HepG2 (cell line): ENCODE measurements around the gene S100A7. TPM values are rescaled to one million over a fixed set of nuclear protein-coding genes. Genes with fewer than 3 reads are reported as not detected.
A peak's percentile ranks its signal among the peaks of the same experiment; 100 is the strongest.

Experiments used
- CAMTA2 ChIP-seq: sonication (generic); formaldehyde crosslinking; IDR thresholded peaks from 2 replicates; pipeline ENCODE4 v1.4.0; 2020; ENCODE audit warnings: mild to moderate bottlenecking, missing genetic modification reagents, borderline replicate concordance
- CSRNP1 ChIP-seq: sonication (generic); formaldehyde crosslinking; IDR thresholded peaks from 2 replicates; pipeline ENCODE4 v1.8.1; 2023; ENCODE audit warnings: mild to moderate bottlenecking, missing genetic modification reagents
- GATAD2A ChIP-seq: IDR thresholded peaks from 2 replicates; pipeline ENCODE4 v1.6.1; 2016
- HCFC1 ChIP-seq: fragments of 150-350 bp; IDR thresholded peaks from 2 replicates; pipeline ENCODE4 v1.6.1; 2014; ENCODE audit warnings: low read depth, low read length
- HMG20A ChIP-seq: IDR thresholded peaks from 2 replicates; pipeline ENCODE4 v1.6.1; 2016; ENCODE audit warnings: borderline replicate concordance
- HMG20B ChIP-seq: conservative IDR thresholded peaks from 2 replicates; pipeline ENCODE4 v1.6.1; 2016; ENCODE audit warnings: missing genetic modification reagents, missing compliant biosample characterization
- HOXA7 ChIP-seq: sonication (generic); formaldehyde crosslinking; IDR thresholded peaks from 2 replicates; pipeline ENCODE4 v1.8.1; 2022; ENCODE audit warnings: mild to moderate bottlenecking, missing genetic modification reagents, moderate library complexity
- MAX ChIP-seq: IDR thresholded peaks from 2 replicates; pipeline ENCODE4 v1.6.1; 2012; ENCODE audit warnings: inconsistent platforms
- MED1 ChIP-seq: sonication (generic); formaldehyde crosslinking; IDR thresholded peaks from 2 replicates; pipeline ENCODE4 v1.4.0; 2020; ENCODE audit warnings: missing genetic modification reagents
- POGK ChIP-seq: sonication (generic); formaldehyde crosslinking; conservative IDR thresholded peaks from 2 replicates; pipeline ENCODE4 v1.8.0; 2022; ENCODE audit warnings: mild to moderate bottlenecking, moderate library complexity, missing genetic modification reagents
- SMYD3 ChIP-seq: sonication (generic); formaldehyde crosslinking; IDR thresholded peaks from 2 replicates; pipeline ENCODE4 v1.8.1; 2023; ENCODE audit warnings: mild to moderate bottlenecking, missing genetic modification reagents
- STAG1 ChIP-seq: sonication (generic); formaldehyde crosslinking; IDR thresholded peaks from 2 replicates; pipeline ENCODE4 v1.4.0; 2020; ENCODE audit warnings: missing genetic modification reagents
- ZBTB8A ChIP-seq: sonication (generic); formaldehyde crosslinking; IDR thresholded peaks from 2 replicates; pipeline ENCODE4 v1.4.0; 2020; ENCODE audit warnings: mild to moderate bottlenecking, low read depth, missing genetic modification reagents, borderline replicate concordance
- ZFYVE20 ChIP-seq: sonication (generic); formaldehyde crosslinking; IDR thresholded peaks from 2 replicates; pipeline ENCODE4 v1.8.0; 2023; ENCODE audit warnings: low read depth, mild to moderate bottlenecking, moderate library complexity, missing genetic modification reagents, borderline replicate concordance
- ZNF276 ChIP-seq: sonication (generic); formaldehyde crosslinking; IDR thresholded peaks from 2 replicates; pipeline ENCODE4 v1.4.0; 2020; ENCODE audit warnings: mild to moderate bottlenecking, low read depth, missing genetic modification reagents
- ZNF512 ChIP-seq: sonication (generic); formaldehyde crosslinking; IDR thresholded peaks from 2 replicates; pipeline ENCODE4 v1.4.0; 2020; ENCODE audit warnings: mild to moderate bottlenecking, missing genetic modification reagents
- ZNF558 ChIP-seq: sonication (generic); formaldehyde crosslinking; IDR thresholded peaks from 2 replicates; pipeline ENCODE4 v1.9.0; 2022; ENCODE audit warnings: mild to moderate bottlenecking, missing genetic modification reagents, borderline replicate concordance
- ZNF687 ChIP-seq: sonication (generic); formaldehyde crosslinking; IDR thresholded peaks from 2 replicates; pipeline ENCODE4 v1.5.1; 2020; ENCODE audit warnings: mild to moderate bottlenecking, missing genetic modification reagents, moderate library complexity
- ZNF773 ChIP-seq: sonication (generic); formaldehyde crosslinking; IDR thresholded peaks from 2 replicates; pipeline ENCODE4 v1.4.0; 2020; ENCODE audit warnings: missing genetic modification reagents, borderline replicate concordance
- polyA plus RNA-seq, 8 experiments: library from polyadenylated mRNA; depleted of rRNA in 3 of 8; stranded (reverse) in 7 of 8; unstranded in 1 of 8; fragments of >200 nt; fragmentation: Illumina TruSeq in 4 of 8; extraction: Trizol in 4 of 8; gene quantifications; 2 replicates each; pipeline versions ENCODE4 v1.2.1 to v1.2.3, GENCODE V29; 2011 to 2016; ENCODE audit warnings: low read depth in 4 of 8, missing spikeins in 1 of 8, mixed read lengths in 1 of 8; ENCODE audit not compliant: insufficient read depth in 1 of 8
- total RNA-seq, 5 experiments: library from RNA; depleted of rRNA; stranded (reverse); fragments of >200 nt; fragmentation: Illumina TruSeq; extraction: Trizol; gene quantifications; 2 replicates each; pipeline ENCODE4 v1.2.3, GENCODE V29; 2016; ENCODE audit warnings: low read depth in 1 of 5

S100A7 gene
- total and polyA plus RNA-seq, 2 of the 13 experiments (the other 11 are each of a cell fraction or from before 2014, with no cell fraction given): not detected

GRCh38 chr1:153506831-153507413, 46.5 kb upstream of the S100A7 start (continued):
- peak; percentile 62 for TF ChIP-seq ZNF687 (CRISPR knock-in tag)
- no peak for TF ChIP-seq HOXA7 (CRISPR knock-in tag)
- no peak for TF ChIP-seq HCFC1
- TF ChIP-seq ZNF276: no peak
- TF ChIP-seq HMG20A (CRISPR knock-in tag): peak; percentile 42; the same call in 1 of the 2 replicates
- no peak for TF ChIP-seq MAX
- TF ChIP-seq ZNF512 (CRISPR knock-in tag): no peak
- TF ChIP-seq CSRNP1 (CRISPR knock-in tag): no peak
- no peak for TF ChIP-seq STAG1 (CRISPR knock-in tag)
- peak; percentile 38; the same call in 1 of the 2 replicates for TF ChIP-seq MED1
- TF ChIP-seq ZFYVE20 (CRISPR knock-in tag): no peak
- no peak for TF ChIP-seq CAMTA2 (CRISPR knock-in tag)
- TF ChIP-seq GATAD2A (CRISPR knock-in tag): peak; percentile 45; the same call in 1 of the 2 replicates
- TF ChIP-seq ZNF773 (CRISPR knock-in tag): no peak
- no peak for TF ChIP-seq SMYD3
- no peak for TF ChIP-seq ZNF558
- no peak for TF ChIP-seq POGK
- TF ChIP-seq HMG20B: no peak
- no peak for TF ChIP-seq ZBTB8A (CRISPR knock-in tag)
